ENCODE results near the gene MAG. TPM values are rescaled to one million over a fixed set of nuclear protein-coding genes. Genes with fewer than 3 reads are reported as not detected.

Gene MAG
- total RNA-seq, 1 experiment from 2014 or later: not detected

DNA sequence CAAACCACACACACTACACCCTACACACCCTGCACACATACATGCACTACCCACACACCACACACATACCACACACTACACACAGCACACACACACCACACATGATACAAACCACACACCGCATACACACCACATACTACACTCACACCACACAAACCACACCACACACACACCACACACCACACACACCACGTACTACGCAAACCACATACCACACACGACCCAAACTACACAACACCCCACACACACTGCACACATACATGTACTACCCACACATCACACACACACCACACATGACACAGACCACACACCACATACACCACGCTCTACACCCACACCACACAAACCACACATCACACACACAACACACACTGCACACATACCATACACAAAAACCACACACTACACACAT, 6.6 kb downstream of the MAG start:
- Histone ChIP-seq H3K9me3 (ENCODE audit: control insufficient read depth, low read depth, low read length) (no peaks in the 10 kb centered on the region), H2BK120ac (ENCODE audit: low read depth, low read length, poor library complexity, severe bottlenecking) (no peak overlapping the region), H2BK20ac (ENCODE audit: low read depth, low read length, poor library complexity, severe bottlenecking) (no peak overlapping the region), H3K14ac (ENCODE audit: insufficient read depth, low read length) (no peak overlapping the region), H3K9ac (ENCODE audit: extremely low read depth, insufficient read length, low read length) (no peak overlapping the region), H3K4me2 (ENCODE audit: insufficient read depth, insufficient read length, low read length) (no peak overlapping the region), H2AFZ (ENCODE audit: low read length) (no peak overlapping the region), H3K79me1 (ENCODE audit: insufficient read depth, low read depth, low read length, poor library complexity, severe bottlenecking) (no peaks in the 10 kb centered on the region), H3K18ac (ENCODE audit: insufficient read length, low read depth, low read length) (no peak overlapping the region), H3K79me2 (ENCODE audit: insufficient read depth, low read length) (no peaks in the 10 kb centered on the region), H4K8ac (replicated peaks; ENCODE audit: insufficient read length, low read depth, low read length) (no peak overlapping the region), H4K5ac (ENCODE audit: insufficient read length, low read depth, low read length) (no peak overlapping the region), H3K27me3 (ENCODE audit: insufficient read depth, low read length) (no peaks in the 10 kb centered on the region), H3K4me1 (ENCODE audit: insufficient read depth, low read length) (no peaks in the 10 kb centered on the region), H3K56ac (ENCODE audit: insufficient read length, low read depth, low read length) (no peak overlapping the region), H3K4ac (ENCODE audit: low read depth, low read length) (no peak overlapping the region), H3T11ph (ENCODE audit: low read length) (no peak overlapping the region), H2BK5ac (ENCODE audit: insufficient read length, low read length) (no peak overlapping the region), H3K27ac (ENCODE audit: insufficient read length, low read depth, low read length) (no peak overlapping the region), H3K23me2 (ENCODE audit: insufficient read length, low read depth, low read length, poor library complexity, severe bottlenecking) (no peaks in the 10 kb centered on the region), H4K20me1 (ENCODE audit: control insufficient read depth, insufficient read depth, insufficient read length) (no peaks in the 10 kb centered on the region), H2AK5ac (ENCODE audit: insufficient read length, low read length) (no peak overlapping the region), H3K23ac (ENCODE audit: insufficient read length, low read depth, low read length) (no peak overlapping the region), H2BK15ac (ENCODE audit: low read depth, low read length) (no peak overlapping the region), H2BK12ac (ENCODE audit: insufficient read length, low read depth, low read length) (no peak overlapping the region), H4K91ac (ENCODE audit: insufficient read length, low read depth, low read length) (no peak overlapping the region)
- no peak for DNase-seq
- peaks cover 1% of the 10 kb centered on the region for H3K27me3 Mint-ChIP-seq (ENCODE audit: low read depth)
- no peak overlapping the region for H3K27ac Mint-ChIP-seq
- no peak overlapping the region for H3K4me3 Mint-ChIP-seq
- TF ChIP-seq, protein P1, sequence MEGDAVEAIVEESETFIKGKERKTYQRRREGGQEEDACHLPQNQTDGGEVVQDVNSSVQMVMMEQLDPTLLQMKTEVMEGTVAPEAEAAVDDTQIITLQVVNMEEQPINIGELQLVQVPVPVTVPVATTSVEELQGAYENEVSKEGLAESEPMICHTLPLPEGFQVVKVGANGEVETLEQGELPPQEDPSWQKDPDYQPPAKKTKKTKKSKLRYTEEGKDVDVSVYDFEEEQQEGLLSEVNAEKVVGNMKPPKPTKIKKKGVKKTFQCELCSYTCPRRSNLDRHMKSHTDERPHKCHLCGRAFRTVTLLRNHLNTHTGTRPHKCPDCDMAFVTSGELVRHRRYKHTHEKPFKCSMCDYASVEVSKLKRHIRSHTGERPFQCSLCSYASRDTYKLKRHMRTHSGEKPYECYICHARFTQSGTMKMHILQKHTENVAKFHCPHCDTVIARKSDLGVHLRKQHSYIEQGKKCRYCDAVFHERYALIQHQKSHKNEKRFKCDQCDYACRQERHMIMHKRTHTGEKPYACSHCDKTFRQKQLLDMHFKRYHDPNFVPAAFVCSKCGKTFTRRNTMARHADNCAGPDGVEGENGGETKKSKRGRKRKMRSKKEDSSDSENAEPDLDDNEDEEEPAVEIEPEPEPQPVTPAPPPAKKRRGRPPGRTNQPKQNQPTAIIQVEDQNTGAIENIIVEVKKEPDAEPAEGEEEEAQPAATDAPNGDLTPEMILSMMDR (conservative IDR thresholded peaks at IDR 0.05): no peak
- 100% methylated on average over 4 of the region's 5 CpGs for WGBS (ENCODE audit: extremely low coverage, insufficient read length, low lambda C conversion rate)
- no peaks in the 10 kb centered on the region for H3K9me3 Mint-ChIP-seq
- peaks cover 6 to 7% of the 10 kb centered on the region in 2 experiments for H3K4me1 Mint-ChIP-seq
- no peaks in the 10 kb centered on the region for H3K36me3 Mint-ChIP-seq (ENCODE audit: insufficient read depth in 1 of 3, low read depth in 3 of 3)

All from H9 (cell line).